Heart left ventricle (tissue), 16 donors: Measurements from ENCODE around the gene PPP1R9A. TPM values are rescaled to one million over a fixed set of nuclear protein-coding genes. Genes with fewer than 3 reads are reported as not detected.

Experiments used
- ATAC-seq, 4 donors: fragments of 200-7000 bp; cut with Tn5 transposase; one replicate each; pipeline ENCODE4 v1.9.1; 2020 to 2022; ENCODE audit warnings: moderate library complexity in 4 of 4, mild to moderate bottlenecking in 3 of 4, moderate number of reproducible peaks in 1 of 4
- DNase-seq, 5 donors: peaks; one replicate each; pipeline ENCODE4 v3.0.0-alpha.2; 2020
- H3K27ac ChIP-seq, 12 donors: fragments of 200-600 bp; sonication (generic) in 4 of 12; one replicate each; pipeline versions ENCODE4 v1.5.0 to v1.8.0; 2016 to 2022; ENCODE audit warnings: mild to moderate bottlenecking in 2 of 12
- H3K27me3 ChIP-seq, 9 donors: fragments of 200-600 bp; sonication (generic) in 2 of 9; one replicate each; pipeline versions ENCODE4 v1.5.1 to v1.8.0; 2016 to 2022; ENCODE audit warnings: mild to moderate bottlenecking in 3 of 9
- H3K36me3 ChIP-seq, 9 donors: fragments of 200-600 bp; sonication (generic) in 2 of 9; one replicate each; pipeline versions ENCODE4 v1.5.0 to v1.8.0; 2018 to 2022; ENCODE audit warnings: mild to moderate bottlenecking in 2 of 9
- H3K4me1 ChIP-seq, 12 donors: fragments of 200-600 bp; sonication (generic) in 4 of 12; one replicate each; pipeline versions ENCODE4 v1.5.0 to v1.8.0; 2016 to 2022; ENCODE audit warnings: mild to moderate bottlenecking in 3 of 12
- H3K4me3 ChIP-seq, 12 donors: fragments of 200-600 bp; sonication (generic) in 4 of 12; one replicate each; pipeline versions ENCODE4 v1.5.0 to v1.8.0; 2017 to 2022; ENCODE audit warnings: mild to moderate bottlenecking in 9 of 12, moderate library complexity in 4 of 12
- H3K9me3 ChIP-seq, 12 donors: fragments of 200-600 bp; sonication (generic) in 4 of 12; one replicate each; pipeline versions ENCODE4 v1.5.0 to v1.8.0; 2016 to 2022; ENCODE audit warnings: mild to moderate bottlenecking in 1 of 12
- POLR2A ChIP-seq, 2 donors: fragments of 450-650 bp; IDR thresholded peaks; one replicate each; pipeline ENCODE4 v1.6.1; 2017; ENCODE audit warnings: antibody characterized with exemption in 2 of 2, mild to moderate bottlenecking in 2 of 2, moderate library complexity in 2 of 2
- WGBS, 4 donors: extraction: QIAGEN DNeasy Blood & Tissue Kit in 2 of 4; methylation state at CpG; one replicate each; pipeline versions ENCODE4 v1.1.5 to v1.1.7; 2013 to 2018; 5-methylcytosine and 5-hydroxymethylcytosine counted together
- intact Hi-C, 10 donors: fragments of 100-400 bp; cut with DNase I; formaldehyde crosslinking; loops; one replicate each; pipeline versions ENCODE4 v1.11.1 to v1.14.2; 2022
- polyA plus RNA-seq, 2 donors: library from polyadenylated mRNA; stranded (reverse); fragments of 200-250 nt; gene quantifications; one replicate each; pipeline ENCODE4 v1.2.3, GENCODE V29; 2013
- total RNA-seq, 9 donors: library from RNA; depleted of rRNA in 2 of 9; stranded (reverse); fragments of >200 nt in 2 of 9; fragmentation: NEBNext Ultra II Directional in 3 of 9; extraction: Animal tissue kit (Norgen Biotek cat#: 25700) in 3 of 9; gene quantifications; one replicate each; pipeline versions ENCODE4 v1.1.0 to v1.2.4, GENCODE V29; 2016 to 2023
- TF ChIP-seq, protein P1 (sequence below), 12 donors: fragments of 200-600 bp; sonication (generic) in 4 of 12; IDR thresholded peaks; one replicate each; pipeline versions ENCODE4 v1.5.0 to v1.8.0; 2018 to 2022; ENCODE audit warnings: antibody characterized with exemption in 12 of 12, mild to moderate bottlenecking in 5 of 12
- donor health status: ischemic (EF 13 %, LVEDD 7.1; RV severe dilation, severe dysfunction).
- donor health status: healthy with polysubstance abuse.
- donor health status: DM: no; HTN: yes; CAD: no.
- donor health status: DM: no; HTN: no; CAD: no.
- donor health status: ischemic (EF 25% LVEDD 6.9; RV normal size, moderate dysfunction).
- donor health status: ischemic (EF 25% LVEDD 5.7; RV mildly dilated, moderate dysfunction).
- donor health status: healthy.
- donor health status: DM: yes; HTN: yes; CAD: no.
- donor health status: ischemic (EF 35%, LVEDD 5.7; RV mildly dilated, moderate dysfunction).
- donor health status: nonischemic (EF 11% LVEDD 7.7; RV severe dilation, severe dysfunction).
- donor health status: DM: yes; HTN: yes; CAD: no.
- donor health status: PGD.
- donor health status: ischemic (EF 29% LVEDD 5.4; RV normal size, mild dysfunction).
- donor health status: nonischemic (EF 23%, LVEDD 6.1; RV moderate dilation, normal function).

PPP1R9A gene
- total and polyA plus RNA-seq, 11 donors: 3.6 to 42.8 (median 30.0) TPM

DNA sequence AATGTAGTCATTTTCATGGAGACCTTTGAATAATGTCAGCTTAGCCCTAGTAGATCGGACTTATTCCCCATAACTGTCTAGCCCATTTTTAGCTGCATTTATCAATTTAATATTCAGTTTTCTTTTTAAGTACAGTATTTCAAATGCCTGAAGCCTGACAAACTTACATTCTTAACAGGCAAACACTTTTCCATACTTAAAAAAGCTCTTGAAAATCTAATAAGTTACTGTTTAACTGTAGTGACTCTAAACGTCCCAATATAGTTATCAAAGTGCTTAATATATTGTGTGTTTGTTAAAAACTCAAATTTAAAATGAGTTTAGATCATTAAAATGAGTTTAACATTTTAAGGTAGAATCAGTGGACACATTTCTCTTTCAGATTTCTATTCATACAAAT, 372.0 kb downstream of the PPP1R9A start:
- Histone ChIP-seq H3K4me1 (no peaks in the 10 kb centered on the region), H3K27me3 (no peaks in the 10 kb centered on the region), H3K4me3 (no peak overlapping the region), H3K27ac (no peak overlapping the region), H3K9me3 (no peaks in the 10 kb centered on the region), H3K36me3 (peaks cover 0 to 16% (median 0%) of the 10 kb centered on the region in 9 donors)
- ATAC-seq: no peak
- 74 to 88% (median 76%) methylated on average over 2 of the region's 2 CpGs for WGBS, 4 donors
- no peak for DNase-seq
- TF ChIP-seq POLR2A (IDR thresholded peaks at IDR 0.05): no peak
- TF ChIP-seq, protein P1, sequence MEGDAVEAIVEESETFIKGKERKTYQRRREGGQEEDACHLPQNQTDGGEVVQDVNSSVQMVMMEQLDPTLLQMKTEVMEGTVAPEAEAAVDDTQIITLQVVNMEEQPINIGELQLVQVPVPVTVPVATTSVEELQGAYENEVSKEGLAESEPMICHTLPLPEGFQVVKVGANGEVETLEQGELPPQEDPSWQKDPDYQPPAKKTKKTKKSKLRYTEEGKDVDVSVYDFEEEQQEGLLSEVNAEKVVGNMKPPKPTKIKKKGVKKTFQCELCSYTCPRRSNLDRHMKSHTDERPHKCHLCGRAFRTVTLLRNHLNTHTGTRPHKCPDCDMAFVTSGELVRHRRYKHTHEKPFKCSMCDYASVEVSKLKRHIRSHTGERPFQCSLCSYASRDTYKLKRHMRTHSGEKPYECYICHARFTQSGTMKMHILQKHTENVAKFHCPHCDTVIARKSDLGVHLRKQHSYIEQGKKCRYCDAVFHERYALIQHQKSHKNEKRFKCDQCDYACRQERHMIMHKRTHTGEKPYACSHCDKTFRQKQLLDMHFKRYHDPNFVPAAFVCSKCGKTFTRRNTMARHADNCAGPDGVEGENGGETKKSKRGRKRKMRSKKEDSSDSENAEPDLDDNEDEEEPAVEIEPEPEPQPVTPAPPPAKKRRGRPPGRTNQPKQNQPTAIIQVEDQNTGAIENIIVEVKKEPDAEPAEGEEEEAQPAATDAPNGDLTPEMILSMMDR (IDR thresholded peaks at IDR 0.05): no peak
- intact Hi-C loops: no loop called here

DNA sequence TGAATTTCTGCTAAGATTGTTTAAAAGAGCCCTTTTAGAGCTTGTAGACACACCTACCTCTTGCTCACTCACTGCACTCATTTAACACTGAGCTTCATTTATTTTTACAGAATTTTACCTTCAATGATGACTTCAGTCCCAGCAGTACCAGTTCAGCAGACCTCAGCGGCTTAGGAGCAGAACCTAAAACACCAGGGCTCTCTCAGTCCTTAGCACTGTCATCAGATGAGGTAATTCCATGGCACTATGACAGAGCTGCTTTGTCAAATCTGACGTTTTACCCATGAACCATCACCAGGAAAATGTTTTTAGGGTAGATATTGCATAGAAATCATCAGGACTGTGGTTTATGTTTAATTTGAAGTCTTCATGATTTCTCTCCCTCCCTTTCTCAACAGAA, 378.7 kb downstream of the PPP1R9A start:
- intact Hi-C loops: no loop called here
- ATAC-seq: no peak
- peaks cover 0 to 19% (median 0%) of the 10 kb centered on the region in 9 donors for H3K36me3 ChIP-seq
- no peak overlapping the region for H3K27ac ChIP-seq
- DNase-seq: no peak
- H3K27me3 ChIP-seq: no peaks in the 10 kb centered on the region
- TF ChIP-seq POLR2A (IDR thresholded peaks at IDR 0.05): no peak
- TF ChIP-seq, protein P1 (IDR thresholded peaks at IDR 0.05): no peak
- no peak overlapping the region for H3K4me3 ChIP-seq
- no peaks in the 10 kb centered on the region for H3K9me3 ChIP-seq
- no peaks in the 10 kb centered on the region for H3K4me1 ChIP-seq
- WGBS, 4 donors: 68 to 77% (median 73%) methylated on average over 2 of the region's 2 CpGs

DNA sequence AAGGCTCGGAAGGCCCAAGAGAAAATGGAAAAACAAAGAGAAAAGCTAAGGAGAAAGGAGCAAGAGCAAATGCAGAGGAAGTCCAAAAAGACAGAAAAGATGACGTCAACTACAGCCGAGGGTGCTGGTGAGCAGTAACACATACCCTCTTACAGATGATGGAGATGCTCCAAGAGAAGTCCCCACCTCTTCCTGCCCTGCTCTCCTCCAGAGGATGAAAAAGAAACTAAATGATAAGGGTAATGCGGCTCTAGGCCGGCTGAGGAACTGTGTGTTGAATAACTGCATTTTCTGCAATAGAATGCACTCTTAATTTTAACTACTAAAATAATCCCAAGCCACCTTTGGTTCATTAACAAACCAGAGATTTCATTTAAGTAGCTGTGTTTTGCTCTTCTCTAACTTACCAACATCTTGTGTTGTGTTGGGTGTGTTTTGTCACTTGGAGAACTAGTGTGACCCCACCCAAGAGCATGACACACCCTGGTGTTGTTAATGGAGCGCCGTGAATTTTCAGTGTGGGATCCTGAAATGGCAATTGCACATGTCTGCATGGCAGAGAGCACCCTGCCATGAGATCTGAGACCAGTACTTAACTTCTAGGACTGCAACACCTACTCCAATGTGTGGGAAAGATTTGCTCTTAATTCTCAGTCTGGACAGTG, 382.9 kb downstream of the PPP1R9A start:
- intact Hi-C loops: no loop called here
- H3K9me3 ChIP-seq: no peaks in the 10 kb centered on the region
- H3K4me3 ChIP-seq: no peak overlapping the region
- no peak for DNase-seq
- H3K4me1 ChIP-seq: no peaks in the 10 kb centered on the region
- peaks cover 0 to 16% (median 0%) of the 10 kb centered on the region in 9 donors for H3K36me3 ChIP-seq
- H3K27ac ChIP-seq: no peak overlapping the region
- no peak for TF ChIP-seq POLR2A (IDR thresholded peaks at IDR 0.05)
- TF ChIP-seq, protein P1 (IDR thresholded peaks at IDR 0.05): no peak
- ATAC-seq: no peak
- H3K27me3 ChIP-seq: no peaks in the 10 kb centered on the region
- 69 to 83% (median 76%) methylated on average over 7 of the region's 7 CpGs for WGBS, 4 donors

DNA sequence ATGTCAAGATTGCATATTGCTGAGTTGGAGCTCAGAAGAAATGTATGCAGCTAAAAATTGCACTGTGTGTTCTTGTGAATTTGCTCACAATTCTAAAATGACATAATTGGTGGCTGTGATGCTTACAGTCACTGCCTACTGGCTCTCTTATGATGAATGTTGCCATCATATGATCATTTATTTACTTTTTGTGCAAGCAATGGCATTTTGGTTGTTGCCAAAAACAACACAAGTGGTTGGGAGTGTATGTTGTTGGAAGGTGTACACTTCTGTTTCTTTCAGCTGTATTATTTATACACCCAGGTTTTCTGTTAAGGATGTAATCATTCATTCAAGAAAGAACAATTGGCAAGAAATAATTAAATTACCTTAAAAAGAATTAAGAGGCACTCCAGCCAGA, 388.0 kb downstream of the PPP1R9A start:
- TF ChIP-seq, protein P1 (IDR thresholded peaks at IDR 0.05): no peak
- TF ChIP-seq POLR2A (IDR thresholded peaks at IDR 0.05): no peak
- no peak overlapping the region for H3K4me3 ChIP-seq
- H3K9me3 ChIP-seq: no peaks in the 10 kb centered on the region
- H3K36me3 ChIP-seq: peaks cover 0 to 5% (median 0%) of the 10 kb centered on the region in 9 donors
- ATAC-seq (no peak), DNase-seq (no peak)
- no peaks in the 10 kb centered on the region for H3K27me3 ChIP-seq
- intact Hi-C loops: no loop called here
- no peaks in the 10 kb centered on the region for H3K4me1 ChIP-seq
- no peak overlapping the region for H3K27ac ChIP-seq
